GM18499 (cell line): ENCODE measurements around the gene RFPL3.

ENCODE experiments used
- ATAC-seq: cut with Tn5 transposase; IDR thresholded peaks from one replicate; pipeline ENCODE4 v1.9.1; 2021; ENCODE audit warnings: moderate number of reproducible peaks; ENCODE audit not compliant: insufficient read depth, unreplicated experiment

The RFPL3 gene

GRCh38 chr22:32407312-32407711 is 49.6 kb downstream of the RFPL3 start:
- ATAC-seq = peak; percentile 40

GRCh38 chr22:32407936-32408335 is 50.3 kb downstream of the RFPL3 start:
- no peak for ATAC-seq

GRCh38 chr22:32409977-32410376 is 52.3 kb downstream of the RFPL3 start:
- ATAC-seq = no peak

- ATAC-seq = no peak
Measured at GRCh38 chr22:32410459-32410858, 52.8 kb downstream of the RFPL3 start.
